ENCODE data around the gene TRIM28.
A peak's percentile ranks its signal among the peaks of the same experiment; 100 is the strongest.
"Not testable (repeated sequence)": the region's sequence is repeated elsewhere in the genome, so short reads cannot be mapped to it uniquely, and the experiment has no call there.

Gene TRIM28

DNA sequence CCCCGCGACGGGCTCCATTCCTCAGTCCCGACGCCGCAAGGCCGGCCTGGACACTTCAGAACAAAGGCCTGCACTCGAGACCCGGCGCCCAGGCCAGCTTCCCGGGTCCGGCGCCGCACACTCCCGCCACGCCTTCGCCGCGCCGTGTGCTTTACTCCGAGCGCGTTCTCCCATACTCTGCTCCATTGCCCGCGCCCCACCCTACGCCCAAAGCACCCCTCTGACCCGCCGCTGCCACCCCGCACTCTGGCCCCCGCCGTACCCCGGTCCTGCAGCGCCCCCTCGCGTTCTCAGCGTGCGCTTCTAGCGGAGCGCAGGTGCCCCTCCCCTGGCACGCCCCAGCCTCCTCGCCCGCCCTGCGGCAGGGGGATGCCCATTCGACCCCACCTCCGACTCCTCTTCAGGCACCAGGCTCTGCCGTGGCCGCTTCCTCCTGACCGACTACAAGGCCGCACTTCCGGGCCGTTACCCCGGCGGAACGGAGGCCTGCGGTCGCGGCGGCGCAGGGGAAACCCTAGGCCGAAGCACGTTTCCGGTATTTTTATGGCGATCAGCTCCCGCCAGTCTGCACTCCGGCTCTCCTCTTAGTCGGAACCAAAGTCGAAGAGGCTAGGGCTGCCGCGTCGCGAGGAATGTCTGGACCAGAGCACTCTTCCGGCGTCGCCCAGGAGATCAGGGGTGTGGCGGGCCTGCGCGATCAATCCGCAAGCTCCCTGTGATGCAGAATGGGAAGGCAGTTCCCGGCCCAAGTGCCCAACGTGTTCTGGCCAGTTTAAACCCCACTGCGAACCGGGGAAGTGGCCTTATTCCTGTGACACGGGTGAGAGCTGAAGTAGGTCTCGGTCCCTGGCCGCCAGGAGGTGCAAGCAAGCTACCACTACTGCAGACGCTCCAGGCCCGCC lies 24.3 kb upstream of the TRIM28 start, which contains the start of gene ZBTB45:
ZBTB45 (minus strand) TSS at position 456 of the 902 bp plus-strand sequence. CDS start 2,137 bp downstream, outside the sequence.
- DNase-seq: peak; percentile 96 to 98

DNA sequence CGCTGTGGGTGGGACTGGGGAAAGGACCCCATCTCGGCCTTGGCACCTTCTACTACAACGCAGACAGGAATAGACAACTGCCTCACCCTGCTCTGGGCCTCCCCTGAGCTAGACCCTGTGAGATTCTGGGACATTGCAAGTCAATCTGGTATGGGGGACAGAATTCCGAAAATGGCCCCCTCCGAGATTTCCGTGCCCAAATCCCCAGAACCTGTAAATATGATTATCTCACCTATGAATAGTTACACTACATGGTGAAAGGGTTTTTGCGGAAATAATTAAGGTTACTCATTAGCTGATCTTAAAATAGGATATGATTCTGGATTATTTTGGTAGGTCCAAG lies 23.6 kb upstream of the TRIM28 start:
- no peak for DNase-seq

DNA sequence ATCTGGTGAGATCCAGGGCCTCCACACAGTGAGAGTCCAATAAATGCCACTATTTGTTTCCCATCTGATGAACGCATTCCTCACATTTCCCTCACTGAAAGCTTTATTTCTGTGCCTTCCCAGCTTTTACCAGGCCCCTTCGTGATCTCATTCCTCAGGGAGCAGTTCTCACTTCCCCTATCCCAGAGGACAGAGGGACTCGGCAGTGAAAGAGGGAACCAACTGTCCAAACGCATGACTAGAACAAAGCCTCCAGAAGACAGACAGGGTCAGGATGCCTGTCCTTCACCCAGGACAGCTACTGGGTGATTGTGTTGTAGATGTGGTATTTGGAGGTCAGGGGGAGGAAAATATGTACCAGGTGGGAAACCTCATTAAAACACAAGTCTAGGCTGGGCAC lies 22.2 kb upstream of the TRIM28 start:
- no peak for DNase-seq

DNA sequence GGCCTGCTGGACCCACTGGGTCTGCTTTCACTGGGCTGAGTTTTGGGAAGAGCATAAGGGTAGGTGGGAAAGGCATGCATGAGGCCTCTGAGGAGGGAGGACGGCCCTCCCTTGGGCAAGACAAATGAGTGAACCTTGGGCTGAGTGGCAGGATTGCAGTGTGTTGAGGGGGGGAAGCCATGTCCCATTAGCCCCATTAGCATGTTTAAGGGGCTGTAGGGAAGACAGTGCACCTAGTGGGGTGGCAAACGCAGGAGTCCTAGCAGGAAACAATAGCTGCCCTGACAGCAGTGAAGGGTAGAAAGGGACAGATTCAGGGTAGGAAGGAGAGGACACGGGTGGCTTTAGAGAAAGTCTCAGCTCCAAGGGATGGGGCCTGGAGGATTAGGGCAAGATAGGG lies 21.2 kb upstream of the TRIM28 start:
- no peak for DNase-seq

DNA sequence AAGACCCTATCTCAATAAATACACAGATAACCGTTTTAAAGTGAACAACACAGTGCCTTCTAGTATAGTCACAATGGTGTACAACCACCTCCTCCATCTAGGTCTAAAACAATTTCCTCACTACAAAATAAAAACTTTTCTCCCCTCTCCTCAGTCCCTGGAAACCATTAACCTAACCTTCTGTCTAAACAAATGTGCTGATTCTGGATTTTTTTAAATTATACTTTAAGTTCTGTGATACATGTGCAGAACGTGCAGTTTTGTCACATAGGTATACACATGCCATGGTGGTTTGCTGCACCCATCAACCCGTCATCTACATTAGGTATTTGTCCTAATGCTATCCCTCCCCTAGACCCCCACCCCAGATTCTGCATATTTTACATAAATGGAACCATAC lies 14.5 kb upstream of the TRIM28 start:
- no peak for DNase-seq

DNA sequence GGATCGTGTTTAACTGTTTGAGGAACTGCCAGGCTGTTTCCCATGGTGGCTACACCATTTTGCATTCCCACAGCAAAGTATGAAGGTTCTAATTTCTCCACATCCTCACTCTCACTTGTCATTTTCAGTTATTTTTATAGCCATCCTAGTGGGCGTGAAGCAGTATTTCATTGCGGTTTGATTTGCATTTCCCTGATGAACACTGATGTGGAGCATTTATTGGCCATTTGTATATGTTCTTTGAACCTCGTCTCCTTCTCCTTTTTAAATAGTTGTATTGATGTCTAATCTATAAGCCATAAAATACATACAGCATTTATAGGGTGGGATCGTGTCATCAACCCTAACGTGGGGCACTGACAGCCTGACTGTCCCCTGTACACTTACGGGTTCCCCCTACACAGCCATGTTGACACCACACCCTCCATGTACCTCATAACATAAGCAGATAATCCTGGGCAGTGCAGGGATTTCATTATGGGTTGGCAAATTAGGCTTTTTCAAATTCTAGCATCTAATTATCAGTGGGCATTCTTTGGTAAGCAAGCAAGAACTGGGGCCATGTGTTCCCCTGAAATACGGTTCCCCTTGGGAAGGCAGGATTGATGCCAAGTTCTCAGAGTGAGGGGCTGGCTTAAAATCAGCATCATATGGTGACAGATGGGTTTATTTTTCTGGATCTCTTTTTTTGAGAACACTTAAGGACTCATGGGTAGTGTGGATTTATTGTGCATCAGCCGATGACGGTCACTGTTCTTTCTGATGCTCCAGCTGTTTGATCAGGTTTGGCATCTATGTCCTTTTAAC lies 12.6 kb upstream of the TRIM28 start:
- peak; percentile 73 to 87 for DNase-seq

DNA sequence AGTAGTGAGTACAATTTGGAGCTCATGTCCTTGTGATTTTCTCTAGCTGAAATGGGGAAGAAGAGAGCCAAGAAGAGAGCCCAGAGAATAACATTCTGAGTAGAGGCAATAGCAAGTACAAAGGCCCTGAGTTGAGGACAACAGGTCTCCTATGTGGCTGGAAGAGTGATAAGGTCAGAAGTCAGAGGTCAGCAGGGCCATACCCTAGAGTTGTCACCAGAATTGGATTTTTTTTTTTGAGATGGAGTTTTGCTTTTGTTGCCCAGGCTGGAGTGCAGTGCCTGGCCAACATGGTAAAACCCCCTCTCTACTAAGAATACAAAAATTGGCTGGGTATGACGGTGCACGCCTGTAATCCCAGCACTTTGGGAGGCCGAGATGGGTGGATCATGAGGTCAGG lies 8.0 kb upstream of the TRIM28 start:
- no peak for DNase-seq

DNA sequence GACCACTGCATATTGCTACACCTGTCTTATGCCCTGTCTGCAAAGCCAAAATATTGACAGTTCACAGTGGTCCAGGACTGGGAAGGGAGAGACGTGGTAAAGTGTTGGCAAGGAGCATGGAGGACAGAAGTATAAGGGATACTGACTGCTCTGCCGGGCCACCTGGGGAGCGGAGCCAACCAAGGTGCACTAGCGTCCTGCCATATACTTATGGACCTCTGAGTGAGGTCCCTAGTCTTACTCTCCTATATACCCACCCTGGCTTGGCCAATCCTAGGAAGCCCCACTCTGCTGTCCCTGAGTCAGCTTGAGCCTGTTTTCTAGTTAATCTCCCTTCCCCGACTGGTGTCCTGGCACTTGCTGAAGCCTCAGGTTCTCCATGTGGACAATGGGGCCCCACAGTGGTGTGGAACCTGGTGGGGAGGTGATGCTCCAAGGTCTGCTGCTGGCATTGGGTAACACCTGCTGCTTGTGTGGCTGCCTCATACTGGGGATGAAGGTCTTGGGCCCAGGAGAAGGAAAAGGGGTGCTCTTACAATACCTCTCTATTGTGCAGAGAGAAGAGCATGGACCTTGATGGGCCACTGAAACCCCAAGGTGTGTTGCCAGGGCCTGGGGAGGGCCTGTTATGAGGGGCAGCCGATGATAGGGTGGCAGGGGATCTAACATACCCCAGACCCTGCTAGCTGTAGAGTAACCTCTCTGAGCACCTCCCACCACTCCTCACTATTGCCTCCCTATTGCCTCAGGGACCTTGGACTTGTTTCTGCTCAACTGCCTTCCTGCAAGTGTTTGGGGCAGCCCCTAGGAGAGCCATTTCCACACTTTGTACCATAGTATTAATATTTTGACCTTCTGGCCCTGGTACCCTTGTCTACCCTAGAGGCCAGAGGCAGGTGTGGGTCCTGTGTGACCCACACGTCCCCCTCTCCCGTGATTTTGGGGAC lies 6.7 kb upstream of the TRIM28 start:
- DNase-seq: no peak

DNA sequence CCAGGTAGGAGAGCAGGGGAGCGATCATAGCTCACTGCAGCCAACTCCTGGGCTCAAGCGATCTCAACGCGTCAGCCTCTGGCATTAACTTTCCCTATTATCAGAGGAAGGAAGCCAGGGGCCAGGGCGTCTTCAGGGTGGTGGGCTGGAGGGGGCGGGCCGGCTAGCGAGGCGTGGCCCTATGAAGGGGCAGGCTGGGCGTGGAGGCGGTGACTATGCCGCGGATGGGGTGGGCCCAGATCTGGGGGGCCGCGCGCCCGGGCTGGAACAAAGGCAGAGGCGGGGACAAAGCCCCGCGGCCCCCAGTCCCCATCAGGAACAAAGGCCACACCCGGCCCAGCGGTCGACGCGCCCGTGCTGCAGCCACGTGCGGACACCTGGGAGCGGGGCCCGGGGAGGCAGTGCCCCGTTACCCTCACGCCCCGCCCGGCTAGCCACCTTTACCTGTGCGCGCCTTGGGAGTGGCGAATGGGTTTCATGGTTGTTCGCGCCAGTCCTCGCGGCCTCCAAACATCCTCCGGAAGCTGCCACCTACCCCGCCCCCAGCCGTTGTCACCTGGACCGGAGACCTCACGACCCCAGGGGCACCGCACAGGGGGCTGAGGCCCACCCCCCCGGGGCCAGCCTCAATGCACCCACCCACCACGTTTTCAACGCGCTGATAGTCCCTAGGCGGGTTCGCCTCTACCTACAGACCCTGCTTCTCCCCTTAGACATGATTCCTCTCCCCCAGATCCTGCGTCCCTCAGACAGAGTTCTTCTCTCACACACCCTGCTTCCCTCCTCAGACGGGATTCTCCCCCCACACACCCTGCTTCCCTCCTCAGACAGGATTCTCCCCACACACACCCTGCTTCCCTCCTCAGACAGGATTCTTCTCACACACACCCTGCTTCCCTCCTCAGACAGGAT lies 5.4 kb upstream of the TRIM28 start:
- peak in 1 of 2 experiments; percentile 37 for DNase-seq

DNA sequence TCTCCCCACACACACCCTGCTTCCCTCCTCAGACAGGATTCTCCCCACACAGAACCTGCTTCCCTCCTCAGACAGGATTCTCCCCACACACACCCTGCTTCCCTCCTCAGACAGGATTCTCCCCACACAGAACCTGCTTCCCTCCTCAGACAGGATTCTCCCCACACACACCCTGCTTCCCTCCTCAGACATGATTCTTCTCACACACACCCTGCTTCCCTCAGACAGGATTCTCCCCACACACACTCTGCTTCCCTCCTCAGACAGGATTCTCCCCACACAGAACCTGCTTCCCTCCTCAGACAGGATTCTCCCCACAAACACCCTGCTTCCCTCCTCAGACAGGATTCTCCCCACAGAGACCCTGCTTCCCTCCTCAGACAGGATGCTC lies 4.7 kb upstream of the TRIM28 start:
- DNase-seq: not testable (repeated sequence)

DNA sequence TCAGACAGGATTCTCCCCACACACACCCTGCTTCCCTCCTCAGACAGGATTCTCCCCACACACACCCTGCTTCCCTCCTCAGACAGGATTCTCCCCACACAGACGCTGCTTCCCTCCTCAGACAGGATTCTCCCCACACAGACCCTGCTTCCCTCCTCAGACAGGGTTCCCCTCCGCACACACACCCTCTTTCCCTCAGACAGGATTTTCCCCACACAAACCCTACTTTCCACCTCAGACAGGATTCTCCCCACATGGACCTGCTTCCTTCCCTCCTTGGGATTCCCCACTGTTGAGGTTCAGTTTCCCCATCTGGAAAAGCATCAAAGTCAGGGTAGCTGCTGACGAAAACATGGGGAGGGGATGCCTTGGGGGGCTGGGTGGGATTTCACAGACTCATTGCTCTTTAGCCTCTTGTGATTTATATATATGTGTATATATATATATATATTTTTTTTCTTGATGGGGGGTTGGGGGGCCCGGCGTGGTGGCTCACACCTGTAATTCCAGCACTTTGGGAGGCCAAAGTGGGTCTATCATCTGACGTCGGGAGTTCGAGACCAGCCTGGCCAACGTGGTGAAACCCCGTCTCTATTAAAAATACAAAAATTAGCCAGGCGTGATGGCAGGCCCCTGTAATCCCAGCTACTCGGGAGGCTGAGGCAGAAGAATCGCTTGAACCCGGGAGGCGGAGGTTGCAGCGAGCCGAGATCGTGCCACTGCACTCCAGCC lies 1.1 kb upstream of the TRIM28 start:
- not testable (repeated sequence) for DNase-seq

DNA sequence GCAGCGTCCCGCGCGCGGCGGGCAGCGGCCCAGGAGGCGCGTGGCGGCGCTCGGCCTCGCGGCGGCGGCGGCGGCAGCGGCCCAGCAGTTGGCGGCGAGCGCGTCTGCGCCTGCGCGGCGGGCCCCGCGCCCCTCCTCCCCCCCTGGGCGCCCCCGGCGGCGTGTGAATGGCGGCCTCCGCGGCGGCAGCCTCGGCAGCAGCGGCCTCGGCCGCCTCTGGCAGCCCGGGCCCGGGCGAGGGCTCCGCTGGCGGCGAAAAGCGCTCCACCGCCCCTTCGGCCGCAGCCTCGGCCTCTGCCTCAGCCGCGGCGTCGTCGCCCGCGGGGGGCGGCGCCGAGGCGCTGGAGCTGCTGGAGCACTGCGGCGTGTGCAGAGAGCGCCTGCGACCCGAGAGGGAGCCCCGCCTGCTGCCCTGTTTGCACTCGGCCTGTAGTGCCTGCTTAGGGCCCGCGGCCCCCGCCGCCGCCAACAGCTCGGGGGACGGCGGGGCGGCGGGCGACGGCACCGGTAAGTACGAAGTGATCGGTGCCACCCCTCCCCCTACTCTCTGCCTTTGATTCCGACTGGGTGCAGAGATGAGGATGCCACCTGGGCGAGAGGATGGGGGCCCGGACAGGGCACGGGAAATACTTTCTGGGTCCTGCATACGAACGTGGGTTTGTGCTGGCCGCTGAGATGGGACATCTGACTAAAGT lies 874 bp downstream of the TRIM28 start:
- DNase-seq: no peak

DNA sequence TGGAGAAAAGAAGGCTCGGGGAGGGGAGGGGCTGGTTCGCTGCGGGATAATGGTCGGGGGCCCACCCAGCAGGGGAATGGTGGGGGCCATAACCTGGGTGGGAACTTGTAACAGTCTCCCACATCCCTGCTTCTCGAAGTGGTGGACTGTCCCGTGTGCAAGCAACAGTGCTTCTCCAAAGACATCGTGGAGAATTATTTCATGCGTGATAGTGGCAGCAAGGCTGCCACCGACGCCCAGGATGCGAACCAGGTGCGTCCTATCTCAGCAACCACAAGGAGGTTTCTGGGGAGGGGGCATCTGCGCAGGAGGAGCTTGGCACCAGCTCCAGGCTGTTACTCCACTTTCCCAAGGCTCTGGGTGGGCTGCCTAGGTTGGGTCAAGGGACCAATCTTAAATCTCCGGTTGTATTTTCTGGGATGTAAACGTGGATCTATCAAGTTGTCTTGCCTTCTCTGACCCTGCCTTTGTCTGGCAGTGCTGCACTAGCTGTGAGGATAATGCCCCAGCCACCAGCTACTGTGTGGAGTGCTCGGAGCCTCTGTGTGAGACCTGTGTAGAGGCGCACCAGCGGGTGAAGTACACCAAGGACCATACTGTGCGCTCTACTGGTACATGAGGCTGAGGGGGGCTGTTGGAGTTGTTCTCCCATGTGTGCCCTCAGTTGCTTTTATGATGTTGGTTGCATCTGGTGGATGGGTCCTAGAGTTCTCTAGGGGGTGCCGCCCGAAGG lies 1.6 kb downstream of the TRIM28 start:
- DNase-seq: no peak

DNA sequence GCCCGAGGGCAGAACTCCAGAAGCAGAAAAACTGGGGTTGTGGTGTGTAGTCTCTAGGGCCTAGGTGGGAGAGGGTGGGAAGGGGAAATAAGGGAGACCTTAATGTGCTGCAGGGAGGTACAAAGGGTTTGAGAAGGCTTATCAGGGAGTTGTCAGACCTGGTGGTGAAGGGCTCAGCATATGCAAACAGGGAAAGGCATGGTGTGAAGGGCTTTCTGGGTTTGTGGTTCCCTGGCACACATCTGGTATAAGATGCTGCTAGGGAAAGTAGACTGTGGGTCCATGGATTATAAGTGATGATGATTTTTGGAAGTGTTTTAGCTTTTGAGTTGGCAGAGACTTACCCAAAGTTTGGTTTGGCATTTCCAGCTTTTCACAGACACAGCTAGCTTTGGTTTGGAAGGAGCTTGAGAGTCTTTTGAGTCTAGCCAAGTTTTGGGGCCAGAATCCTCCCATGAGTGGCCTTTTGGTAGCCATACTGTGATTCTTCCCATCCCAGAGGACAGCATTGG lies 2.2 kb downstream of the TRIM28 start:
- no peak for DNase-seq

DNA sequence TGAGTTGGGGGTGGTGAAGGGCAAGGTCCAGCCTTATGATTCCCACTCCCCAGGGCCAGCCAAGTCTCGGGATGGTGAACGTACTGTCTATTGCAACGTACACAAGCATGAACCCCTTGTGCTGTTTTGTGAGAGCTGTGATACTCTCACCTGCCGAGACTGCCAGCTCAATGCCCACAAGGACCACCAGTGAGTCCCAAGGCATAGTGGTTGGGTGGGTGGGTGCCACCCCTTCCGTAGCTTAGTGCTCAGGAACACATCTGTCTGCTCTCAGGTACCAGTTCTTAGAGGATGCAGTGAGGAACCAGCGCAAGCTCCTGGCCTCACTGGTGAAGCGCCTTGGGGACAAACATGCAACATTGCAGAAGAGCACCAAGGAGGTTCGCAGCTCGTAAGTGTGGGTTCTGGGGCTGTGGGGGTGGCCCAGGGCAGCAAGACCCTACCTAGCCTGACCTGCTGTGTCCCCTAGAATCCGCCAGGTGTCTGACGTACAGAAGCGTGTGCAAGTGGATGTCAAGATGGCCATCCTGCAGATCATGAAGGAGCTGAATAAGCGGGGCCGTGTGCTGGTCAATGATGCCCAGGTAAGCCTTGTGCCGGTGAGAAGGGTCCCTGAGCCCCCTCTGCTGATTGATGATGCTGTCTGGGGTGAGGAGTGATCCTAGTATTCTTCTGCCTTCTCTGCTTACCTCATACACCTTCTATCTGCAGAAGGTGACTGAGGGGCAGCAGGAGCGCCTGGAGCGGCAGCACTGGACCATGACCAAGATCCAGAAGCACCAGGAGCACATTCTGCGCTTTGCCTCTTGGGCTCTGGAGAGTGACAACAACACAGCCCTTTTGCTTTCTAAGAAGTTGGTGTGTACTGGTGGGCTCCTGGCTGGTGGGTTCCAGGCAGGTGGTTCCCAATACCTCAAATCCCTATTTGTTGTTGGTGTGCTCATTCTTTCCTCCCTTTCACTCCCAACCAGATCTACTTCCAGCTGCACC lies 3.8 kb downstream of the TRIM28 start:
- DNase-seq: no peak

DNA sequence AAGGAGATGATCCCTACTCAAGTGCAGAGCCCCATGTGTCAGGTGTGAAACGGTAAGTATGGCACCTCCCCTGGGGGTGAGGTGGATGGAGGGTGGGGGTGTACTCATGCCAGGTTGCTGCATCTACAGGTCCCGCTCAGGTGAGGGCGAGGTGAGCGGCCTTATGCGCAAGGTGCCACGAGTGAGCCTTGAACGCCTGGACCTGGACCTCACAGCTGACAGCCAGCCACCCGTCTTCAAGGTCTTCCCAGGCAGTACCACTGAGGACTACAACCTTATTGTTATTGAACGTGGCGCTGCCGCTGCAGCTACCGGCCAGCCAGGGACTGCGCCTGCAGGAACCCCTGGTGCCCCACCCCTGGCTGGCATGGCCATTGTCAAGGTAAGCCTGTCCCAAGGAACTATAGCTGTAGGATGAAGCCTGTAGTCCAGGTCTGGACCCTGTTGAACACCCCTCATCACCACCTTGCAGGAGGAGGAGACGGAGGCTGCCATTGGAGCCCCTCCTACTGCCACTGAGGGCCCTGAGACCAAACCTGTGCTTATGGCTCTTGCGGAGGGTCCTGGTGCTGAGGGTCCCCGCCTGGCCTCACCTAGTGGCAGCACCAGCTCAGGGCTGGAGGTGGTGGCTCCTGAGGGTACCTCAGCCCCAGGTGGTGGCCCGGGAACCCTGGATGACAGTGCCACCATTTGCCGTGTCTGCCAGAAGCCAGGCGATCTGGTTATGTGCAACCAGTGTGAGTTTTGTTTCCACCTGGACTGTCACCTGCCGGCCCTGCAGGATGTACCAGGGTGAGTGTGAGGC lies 5.2 kb downstream of the TRIM28 start:
- DNase-seq: no peak

DNA sequence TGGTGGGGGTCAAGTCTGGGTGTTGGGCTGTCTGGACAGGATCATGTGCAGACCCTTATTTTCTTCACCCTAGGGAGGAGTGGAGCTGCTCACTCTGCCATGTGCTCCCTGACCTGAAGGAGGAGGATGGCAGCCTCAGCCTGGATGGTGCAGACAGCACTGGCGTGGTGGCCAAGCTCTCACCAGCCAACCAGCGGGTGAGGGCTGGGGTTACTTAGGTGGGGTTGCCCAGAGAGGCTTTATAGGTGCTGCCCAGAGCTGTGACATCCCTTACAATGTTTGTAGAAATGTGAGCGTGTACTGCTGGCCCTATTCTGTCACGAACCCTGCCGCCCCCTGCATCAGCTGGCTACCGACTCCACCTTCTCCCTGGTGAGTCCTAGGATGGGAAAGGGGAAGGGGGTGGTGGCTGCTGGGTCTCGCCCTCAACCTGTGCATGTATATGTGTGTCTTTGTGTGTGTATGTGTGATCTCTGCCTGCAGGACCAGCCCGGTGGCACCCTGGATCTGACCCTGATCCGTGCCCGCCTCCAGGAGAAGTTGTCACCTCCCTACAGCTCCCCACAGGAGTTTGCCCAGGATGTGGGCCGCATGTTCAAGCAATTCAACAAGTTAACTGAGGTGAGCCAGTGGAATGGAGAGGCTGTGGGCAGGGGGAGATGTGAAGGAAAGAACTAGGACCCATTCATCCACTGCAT lies 5.9 kb downstream of the TRIM28 start:
- no peak for DNase-seq

All from NCI-H524 (cell line).